GM21390 (cell line): ENCODE results near the gene SLC17A8.
"Not testable (repeated sequence)": the region's sequence is repeated elsewhere in the genome, so short reads cannot be mapped to it uniquely, and the experiment has no call there.

Experiments used
- ATAC-seq: cut with Tn5 transposase; IDR thresholded peaks from one replicate; pipeline ENCODE4 v1.9.1; 2021; ENCODE audit not compliant: unreplicated experiment

Gene SLC17A8

GRCh38 chr12:100422646-100423045, 65.8 kb downstream of the SLC17A8 start:
- no peak for ATAC-seq

DNA sequence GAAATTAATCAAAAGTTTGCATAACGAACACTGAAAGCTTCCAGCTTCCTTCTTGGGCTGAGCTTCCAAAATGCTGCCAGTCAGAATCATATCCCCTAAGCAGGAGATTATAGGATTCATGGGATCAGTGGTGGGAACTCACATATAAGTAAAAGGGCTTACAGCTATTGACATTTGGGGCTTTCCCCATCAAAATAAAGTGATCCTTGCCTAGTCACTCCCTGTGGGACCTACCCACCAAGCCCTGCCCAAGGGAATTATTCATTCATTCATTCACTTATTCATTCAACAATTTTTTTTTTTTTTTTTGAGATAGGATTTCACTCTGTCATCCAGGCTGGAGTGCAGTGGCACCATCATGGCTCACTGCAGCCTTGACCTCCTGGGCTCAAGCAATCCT, 69.3 kb downstream of the SLC17A8 start:
- no peak for ATAC-seq

DNA sequence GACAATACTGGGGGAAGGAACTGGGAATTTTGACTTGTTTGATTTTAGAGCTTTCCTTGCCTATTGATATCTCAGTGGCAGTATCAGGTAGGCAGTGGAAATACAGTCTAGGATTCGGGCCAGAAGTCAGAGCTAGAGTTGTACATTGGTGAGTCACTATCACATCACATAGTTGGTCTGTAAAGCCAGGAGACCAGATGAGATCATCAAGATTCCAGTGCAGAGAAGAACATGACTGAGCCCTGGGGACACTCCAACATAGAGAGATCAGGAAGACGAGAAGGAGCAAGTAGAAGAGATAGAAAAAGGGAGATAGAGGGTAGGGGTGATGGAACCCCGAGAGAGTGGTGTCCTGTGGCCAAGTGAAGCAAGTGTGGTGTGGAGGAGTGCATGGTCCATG, 70.2 kb downstream of the SLC17A8 start:
- ATAC-seq, result no peak

DNA sequence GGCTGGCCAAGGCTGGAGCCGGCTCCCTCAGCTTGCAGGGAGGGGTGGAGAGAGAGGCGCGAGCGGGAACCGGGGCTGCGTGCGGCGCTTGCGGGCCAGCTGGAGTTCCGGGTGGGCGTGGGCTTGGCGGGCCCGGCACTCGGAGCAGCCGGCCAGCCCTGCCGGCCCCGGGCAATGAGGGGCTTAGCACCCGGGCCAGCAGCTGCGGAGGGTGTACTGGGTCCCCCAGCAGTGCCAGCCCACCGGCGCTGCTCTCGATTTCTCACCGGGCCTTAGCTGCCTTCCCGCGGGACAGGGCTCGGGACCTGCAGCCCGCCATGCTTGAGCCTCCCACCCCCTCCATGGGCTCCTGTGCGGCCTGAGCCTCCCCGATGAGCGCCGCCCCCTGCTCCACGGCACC, 73.4 kb downstream of the SLC17A8 start:
- not testable (repeated sequence) for ATAC-seq

- ATAC-seq, result no peak
These were observed 76.8 kb downstream of the SLC17A8 start for GRCh38 chr12:100433701-100434100.

- no peak for ATAC-seq
These were observed 77.3 kb downstream of the SLC17A8 start for GRCh38 chr12:100434177-100434576.

DNA sequence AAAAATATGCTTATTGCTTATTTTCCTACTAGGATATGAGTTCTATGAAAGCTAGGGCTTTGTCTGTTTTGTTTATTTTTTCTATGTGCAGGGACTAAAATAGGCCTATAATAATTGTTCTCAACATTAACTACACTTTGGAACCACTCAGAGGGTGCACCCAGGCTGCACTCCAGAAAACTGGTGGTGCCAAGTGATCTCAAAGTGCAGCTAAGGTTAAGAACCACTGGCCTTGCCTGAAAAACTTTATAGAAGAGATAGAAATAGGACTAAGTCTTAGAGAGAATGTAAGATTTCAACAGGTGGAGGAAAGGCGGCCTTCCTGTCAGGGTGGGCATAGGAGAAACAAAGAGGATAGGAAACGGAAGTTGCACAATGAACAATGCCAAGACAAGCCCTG, 79.1 kb downstream of the SLC17A8 start:
- no peak for ATAC-seq

GRCh38 chr12:100437038-100437841, 80.4 kb downstream of the SLC17A8 start:
- ATAC-seq, result no peak

DNA sequence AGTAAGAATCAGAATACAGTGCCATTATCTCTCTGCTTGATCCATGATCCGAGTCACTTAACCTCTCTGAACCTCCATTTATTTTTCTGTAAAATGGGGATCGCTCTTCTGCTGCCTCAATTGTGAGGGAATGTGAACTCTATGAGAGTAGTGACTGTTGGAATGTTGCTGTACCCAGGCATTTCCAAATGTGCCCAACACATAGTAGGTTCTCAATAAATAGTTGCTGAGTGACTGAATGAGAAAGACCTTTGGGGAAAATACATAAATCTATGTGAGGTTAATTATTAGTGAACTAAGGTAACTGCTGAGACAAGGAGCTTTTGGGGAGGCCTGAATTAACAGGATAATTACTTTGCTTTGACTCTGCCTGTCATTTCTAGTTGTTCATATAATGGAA, 82.9 kb downstream of the SLC17A8 start:
- no peak for ATAC-seq

DNA sequence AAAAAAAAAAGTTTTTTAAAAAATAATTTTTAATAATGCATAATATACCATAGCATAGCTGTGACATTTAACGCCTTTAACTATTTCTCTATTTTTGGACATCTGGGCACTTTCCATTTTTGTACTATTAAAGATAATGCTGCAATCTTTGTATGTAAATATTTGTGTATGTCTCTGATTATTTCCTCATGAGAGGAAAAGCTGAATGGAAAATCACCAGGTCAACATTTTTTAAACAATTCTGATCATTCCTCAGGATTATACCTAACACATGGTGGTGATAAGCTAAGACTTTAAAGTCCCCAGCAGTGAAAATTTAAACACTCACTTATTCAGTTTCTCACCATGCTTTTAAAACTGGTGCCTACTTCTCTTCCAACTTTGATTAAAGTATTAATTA, 85.5 kb downstream of the SLC17A8 start:
- no peak for ATAC-seq

GRCh38 chr12:100443434-100443833, 86.6 kb downstream of the SLC17A8 start:
- ATAC-seq, result no peak

GRCh38 chr12:100445081-100445481, 88.2 kb downstream of the SLC17A8 start:
- ATAC-seq, result no peak

GRCh38 chr12:100447381-100447780, 90.5 kb downstream of the SLC17A8 start:
- no peak for ATAC-seq

DNA sequence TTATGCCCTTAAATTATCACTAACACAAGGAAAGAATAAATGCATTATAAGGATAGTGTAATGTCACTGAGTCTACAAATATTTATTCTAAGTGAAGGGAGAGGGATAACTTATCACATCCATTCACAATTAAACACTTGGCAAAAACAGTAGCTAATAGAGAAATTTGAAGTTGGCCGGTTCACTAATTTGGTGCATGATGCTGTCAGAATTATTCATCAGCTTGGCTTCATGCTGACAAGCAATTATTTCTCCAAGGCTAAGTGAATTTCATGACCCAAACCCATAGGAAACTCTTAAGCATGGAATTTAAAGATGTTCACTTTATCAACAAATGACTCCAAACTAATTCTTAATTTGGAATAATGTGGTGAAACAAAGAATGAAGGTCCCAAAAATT, 91.8 kb downstream of the SLC17A8 start:
- ATAC-seq, result no peak

DNA sequence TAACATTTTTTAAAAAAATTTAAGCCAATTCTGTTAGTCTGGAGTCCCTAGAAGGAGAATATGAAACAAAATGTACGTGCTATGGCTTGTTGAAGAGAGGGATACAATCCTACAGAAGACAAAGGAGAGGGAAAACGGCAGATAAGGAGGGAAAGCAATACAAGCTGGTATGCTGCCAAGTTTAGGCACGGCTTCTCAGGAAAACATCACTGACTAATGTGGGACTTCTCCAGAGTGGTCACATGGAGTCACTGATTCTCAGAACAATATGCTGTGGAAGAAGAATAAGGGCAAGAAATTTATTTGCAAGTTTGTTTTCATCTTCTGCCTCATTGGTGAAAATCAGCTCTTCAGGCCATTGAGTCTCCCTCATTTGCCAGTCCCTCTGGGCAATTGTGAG, 93.9 kb downstream of the SLC17A8 start:
- no peak for ATAC-seq

- no peak for ATAC-seq
These were observed 97.1 kb downstream of the SLC17A8 start for GRCh38 chr12:100453951-100454350.

GRCh38 chr12:100455896-100456295, 99.0 kb downstream of the SLC17A8 start:
- ATAC-seq, result no peak

DNA sequence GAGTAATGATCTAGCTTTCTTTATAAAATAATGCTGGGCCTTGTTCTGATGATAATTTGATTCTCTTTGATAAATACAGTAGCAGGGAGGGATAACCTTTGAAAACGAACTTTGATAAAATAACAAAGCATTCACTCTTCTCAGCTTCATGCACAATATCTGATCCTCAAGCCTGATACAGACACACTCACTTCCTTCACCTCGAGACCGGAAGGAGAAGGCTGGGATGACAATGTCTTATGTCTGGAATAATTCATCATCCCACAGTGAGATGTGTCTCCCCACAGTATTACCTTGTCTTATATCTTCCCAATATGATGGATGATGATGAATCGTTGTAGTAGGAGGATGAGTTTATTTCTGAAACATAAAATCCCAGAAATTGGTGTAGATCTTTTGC, 101.3 kb downstream of the SLC17A8 start:
- ATAC-seq, result no peak

DNA sequence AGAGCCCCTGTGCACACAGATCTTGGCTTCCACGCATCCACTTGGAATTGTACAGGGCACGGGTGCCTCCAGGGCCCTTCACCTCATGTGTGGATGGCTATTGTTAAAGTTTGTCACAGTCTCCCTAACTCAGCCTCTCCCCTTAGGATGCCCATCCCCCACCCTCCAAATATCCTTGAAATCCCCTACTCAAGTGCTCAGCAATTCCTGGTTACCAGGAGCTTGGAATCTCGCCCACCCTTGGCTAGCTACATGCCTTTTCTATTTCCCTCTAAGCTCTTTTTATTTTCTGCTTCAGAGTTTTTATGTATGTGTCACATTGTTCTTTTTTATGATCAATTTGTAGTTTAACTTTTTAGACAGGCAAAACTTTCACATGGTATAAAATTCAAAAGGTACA, 103.8 kb downstream of the SLC17A8 start:
- no peak for ATAC-seq

DNA sequence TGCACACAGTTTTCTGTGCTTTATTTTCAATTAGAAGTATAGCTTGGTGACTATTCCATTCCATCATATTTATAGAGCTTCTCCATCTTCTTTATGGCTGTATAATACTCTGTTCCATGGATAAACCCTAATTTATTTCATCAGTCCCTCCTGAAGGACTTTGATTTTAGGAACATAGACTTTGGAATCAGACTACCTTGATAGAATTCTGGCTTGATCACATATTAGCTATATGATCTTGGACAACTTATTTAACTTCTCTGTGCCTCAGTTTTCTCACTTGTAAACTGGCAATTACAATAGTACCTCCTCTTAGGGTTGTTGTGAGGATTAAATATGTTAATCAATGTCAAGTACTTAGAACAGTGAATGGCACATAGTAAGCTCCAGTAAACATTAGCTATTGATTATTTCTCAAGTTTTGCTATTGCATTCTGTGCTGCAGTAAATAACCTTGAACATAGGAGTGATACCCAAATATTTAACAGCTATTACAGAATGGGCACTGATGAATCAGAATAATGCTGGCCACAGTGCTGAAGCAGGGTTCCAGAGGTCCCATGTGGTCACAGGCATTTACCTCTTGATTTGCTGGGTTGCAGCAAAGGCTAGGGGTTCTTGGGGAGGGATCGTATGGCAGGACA, 104.6 kb downstream of the SLC17A8 start:
- no peak for ATAC-seq

DNA sequence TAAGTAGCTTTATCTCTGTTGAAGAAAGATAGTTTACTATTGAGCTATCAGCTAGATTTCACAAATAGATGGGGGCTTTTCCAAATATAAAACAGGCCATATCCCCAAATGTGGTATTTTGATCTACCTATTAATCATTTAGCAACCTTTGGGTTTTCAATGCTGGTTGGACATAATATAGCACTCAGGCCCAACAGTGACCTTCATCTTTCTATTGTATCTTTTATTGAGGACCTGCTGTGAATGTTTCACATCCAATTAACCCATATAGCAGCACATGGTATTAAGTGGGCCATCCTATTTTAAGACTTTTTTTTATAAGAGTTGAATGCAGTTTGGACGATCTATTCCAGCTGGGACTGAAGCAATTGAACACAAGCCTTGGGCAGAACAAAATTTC, 106.8 kb downstream of the SLC17A8 start:
- ATAC-seq, result no peak

DNA sequence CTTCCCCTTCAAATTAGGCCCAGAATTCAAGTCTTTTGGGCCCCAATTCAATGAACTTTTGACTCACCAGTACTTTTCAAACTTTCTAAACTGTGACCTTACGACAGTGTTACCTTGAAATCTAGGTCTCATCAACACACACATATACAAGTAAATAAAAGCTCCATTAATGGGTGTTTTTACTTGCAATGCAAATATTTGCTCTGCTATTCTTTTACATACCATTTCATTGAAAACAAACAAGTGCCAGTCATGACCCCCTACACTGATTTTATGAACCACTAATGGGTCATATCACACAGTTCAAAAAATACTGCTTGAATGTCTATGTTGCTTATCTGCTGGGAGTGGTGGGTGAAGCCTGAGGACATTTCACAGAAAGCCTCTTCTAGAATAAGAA, 107.7 kb downstream of the SLC17A8 start:
- ATAC-seq, result no peak

- ATAC-seq, result no peak
These were observed 111.3 kb downstream of the SLC17A8 start for GRCh38 chr12:100468126-100468525.
